Endothelial cell of umbilical vein (primary cell): ENCODE results near the gene TMEM52B.

Experiments
- CTCF ChIP-seq, 2 donors: IDR thresholded peaks; 1 replicate in 1 of 2; 2 replicates in 1 of 2; pipeline ENCODE4 v1.5.1; 2011; ENCODE audit warnings: low read length in 2 of 2, mild to moderate bottlenecking in 2 of 2, moderate library complexity in 2 of 2, control low read depth in 1 of 2, inconsistent platforms in 1 of 2, low read depth in 1 of 2; ENCODE audit not compliant: insufficient read depth in 1 of 2; ENCODE audit errors: extremely low read depth in 1 of 2
- POLR2AphosphoS5 ChIP-seq: IDR thresholded peaks from 2 replicates; pipeline ENCODE4 v1.6.1; 2012; ENCODE audit warnings: low read depth, mild to moderate bottlenecking, control low read depth, low read length, moderate library complexity; ENCODE audit not compliant: insufficient read depth

GRCh38 chr12:10179776-10180181 lies 947 bp downstream of the TMEM52B start:
- no peak for TF ChIP-seq CTCF (IDR thresholded peaks at IDR 0.05; ENCODE audit: extremely low read depth in 1 of 2, insufficient read depth in 1 of 2, low read depth in 1 of 2, low read length in 2 of 2)
- TF ChIP-seq POLR2AphosphoS5: no peak
